ENCODE data around the gene ZACN. TPM values are rescaled to one million over a fixed set of nuclear protein-coding genes. Genes with fewer than 3 reads are reported as not detected.

Gene ZACN
- polyA plus RNA-seq, 1 of the 3 experiments (the other 2 are of a cell fraction) = not detected

GRCh38 chr17:76091526-76092286, 12.7 kb downstream of the ZACN start:
- ChIA-PET POLR2A (interaction anchor here (0.7 to 3.9 kb wide), 4 partner anchors 11 to 81 kb away, joined by 3 to 20 read pairs (median 6); partner anchors contain the start of genes EXOC7 and ZACN), CTCF (interaction anchor here (0.8 to 4.6 kb wide), 3 partner anchors 10 to 188 kb away, joined by 3 to 16 read pairs (median 3); no protein-coding TSS in a partner anchor)
- Histone ChIP-seq H3K9me2 (no peaks in the 10 kb centered on the region), H4K20me1 (ENCODE audit: insufficient read depth) (no peaks in the 10 kb centered on the region), H3K36me3 (replicated peaks in 1 of 2; ENCODE audit: control insufficient read depth in 1 of 2, insufficient read depth in 2 of 2, low read length in 1 of 2) (peaks cover 49 to 84% of the 10 kb centered on the region in 2 experiments), H3K27ac (ENCODE audit: low read depth in 2 of 2, low read length in 1 of 2) (no peak overlapping the region), H3K9me3 (no peaks in the 10 kb centered on the region), H3K4me1 (ENCODE audit: control insufficient read depth in 1 of 2, insufficient read depth in 2 of 2, low read depth in 1 of 2, low read length in 1 of 2) (no peaks in the 10 kb centered on the region), H3K9ac (no peak overlapping the region), H3K4me3 (ENCODE audit: low read depth in 2 of 2, low read length in 1 of 2) (no peak overlapping the region), H3F3A (replicated peaks; ENCODE audit: insufficient read depth) (no peaks in the 10 kb centered on the region), H2AFZ (ENCODE audit: low read depth) (no peak overlapping the region), H3K4me2 (no peak overlapping the region), H3K79me2 (ENCODE audit: insufficient read depth) (no peaks in the 10 kb centered on the region; the same call in 1 of the 2 replicates), H3K27me3 (ENCODE audit: insufficient read depth) (no peaks in the 10 kb centered on the region)
- no peak for DNase-seq
- TF ChIP-seq CTCF (IDR thresholded peaks at IDR 0.05) = no peak
- no peak for TF ChIP-seq NFIC (IDR thresholded peaks at IDR 0.05; ENCODE audit: borderline replicate concordance)
- 85% methylated on average over 23 of the region's 23 CpGs for WGBS (ENCODE audit: low lambda C conversion rate)

GRCh38 chr17:76092526-76093413, 13.8 kb downstream of the ZACN start:
- H3K27ac ChIP-seq (ENCODE audit: low read depth in 2 of 2, low read length in 1 of 2) = no peak overlapping the region
- H3K36me3 ChIP-seq (replicated peaks in 1 of 2; ENCODE audit: control insufficient read depth in 1 of 2, insufficient read depth in 2 of 2, low read length in 1 of 2) = peaks cover 53 to 76% of the 10 kb centered on the region in 2 experiments
- whole genome bisulfite sequencing (ENCODE audit: low lambda C conversion rate) = 95% methylated on average over 19 of the region's 20 CpGs
- no peaks in the 10 kb centered on the region for H3K9me3 ChIP-seq
- H3K4me1 ChIP-seq (ENCODE audit: control insufficient read depth in 1 of 2, insufficient read depth in 2 of 2, low read depth in 1 of 2, low read length in 1 of 2) = no peaks in the 10 kb centered on the region
- H3K27me3 ChIP-seq (ENCODE audit: insufficient read depth) = no peaks in the 10 kb centered on the region
- no peaks in the 10 kb centered on the region for H3K9me2 ChIP-seq
- H3K4me3 ChIP-seq (ENCODE audit: low read depth in 2 of 2, low read length in 1 of 2) = no peak overlapping the region
- no peak overlapping the region for H3K9ac ChIP-seq
- CTCF ChIA-PET = interaction anchor here (0.6 to 4.6 kb wide), 9 partner anchors 11 to 187 kb away, joined by 3 to 16 read pairs (median 4); partner anchors contain the start of gene CDK3
- no peak overlapping the region for H2AFZ ChIP-seq (ENCODE audit: low read depth)
- H3K79me2 ChIP-seq (ENCODE audit: insufficient read depth) = no peaks in the 10 kb centered on the region; the same call in 1 of the 2 replicates
- H3F3A ChIP-seq (replicated peaks; ENCODE audit: insufficient read depth) = no peaks in the 10 kb centered on the region
- TF ChIP-seq EZH2phosphoT487 (IDR thresholded peaks at IDR 0.05; ENCODE audit: borderline replicate concordance, low read depth) (no peak), SIN3A (IDR thresholded peaks at IDR 0.05; ENCODE audit: borderline replicate concordance, low read depth, low read length) (no peak), MXI1 (IDR thresholded peaks at IDR 0.05; ENCODE audit: low read depth, low read length) (no peak), YY1 (IDR thresholded peaks at IDR 0.05; ENCODE audit: low read depth) (no peak), MEF2A (IDR thresholded peaks at IDR 0.05; ENCODE audit: borderline replicate concordance, low read depth) (no peak), USF2 (IDR thresholded peaks at IDR 0.05; ENCODE audit: borderline replicate concordance, low read depth, low read length) (no peak), NRF1 (IDR thresholded peaks at IDR 0.05; ENCODE audit: low read depth, low read length) (no peak), IRF3 (IDR thresholded peaks at IDR 0.05; ENCODE audit: low read depth, low read length) (no peak), RAD21 (IDR thresholded peaks at IDR 0.05; ENCODE audit: low read length) (no peak), RFX5 (IDR thresholded peaks at IDR 0.05; ENCODE audit: low read length) (no peak)
- H3K4me2 ChIP-seq = no peak overlapping the region
- DNase-seq = peak; percentile 21
- H4K20me1 ChIP-seq (ENCODE audit: insufficient read depth) = no peaks in the 10 kb centered on the region
- POLR2A ChIA-PET = interaction anchor here (1.2 to 3.9 kb wide), 4 partner anchors 9 to 13 kb away, joined by 3 to 20 read pairs (median 6); partner anchors contain the start of genes EXOC7 and ZACN
